SK-N-SH (cell line): ENCODE measurements around the gene CAST. TPM values are rescaled to one million over a fixed set of nuclear protein-coding genes. Genes with fewer than 3 reads are reported as not detected.

Experiments used
- CTCF ChIA-PET: fragments of 300-600, 350-600 bp; formaldehyde crosslinking; extraction: SDS; loops from one replicate; lab custom pipeline; 2021; lab: Yijun Ruan, JAX
- POLR2A ChIA-PET: fragments of 350-600 bp; sonication (Branson Sonifier 250); formaldehyde crosslinking; extraction: SDS; loops from one replicate; lab custom pipeline; 2020; ENCODE audit warnings: antibody characterized with exemption, inconsistent platforms; lab: Yijun Ruan, JAX
- DNase-seq: peaks from one replicate; pipeline ENCODE4 v3.0.0; 2012
- H2AFZ ChIP-seq: fragments of 200-600 bp; sonication (generic); 2 replicates; pipeline ENCODE4 v1.8.1; 2016; ENCODE audit warnings: antibody characterized with exemption, mild to moderate bottlenecking, low read depth
- H3F3A ChIP-seq: fragments of 200-600 bp; sonication (generic); replicated peaks from 2 replicates; pipeline ENCODE3; 2016; ENCODE audit warnings: antibody characterized with exemption, mild to moderate bottlenecking; ENCODE audit not compliant: insufficient read depth
- H3K27ac ChIP-seq, 2 experiments: fragments of 200-500 bp in 1 of 2; fragments of 200-600 bp in 1 of 2; sonication (Bioruptor generic) in 1 of 2; sonication (generic), shearing (Covaris generic) in 1 of 2; 2 replicates each; pipeline versions ENCODE4 v1.5.1 to v1.6.1; 2014 to 2016; ENCODE audit warnings: low read depth in 2 of 2, inconsistent platforms in 1 of 2, low read length in 1 of 2, mild to moderate bottlenecking in 1 of 2, mixed read lengths in 1 of 2
- H3K27me3 ChIP-seq: fragments of 200-600 bp; sonication (generic), shearing (Covaris generic); 2 replicates; pipeline ENCODE4 v1.6.1; 2016; ENCODE audit warnings: mixed run types; ENCODE audit not compliant: insufficient read depth
- H3K36me3 ChIP-seq, 2 experiments: fragments of 200-500 bp in 1 of 2; fragments of 200-600 bp in 1 of 2; sonication (Bioruptor generic) in 1 of 2; sonication (generic) in 1 of 2; replicated peaks in 1 of 2; 2 replicates each; pipeline versions ENCODE3 to v1.5.1; 2014 to 2016; ENCODE audit warnings: low read length in 1 of 2, mild to moderate bottlenecking in 1 of 2; ENCODE audit not compliant: insufficient read depth in 2 of 2, control insufficient read depth in 1 of 2
- H3K4me1 ChIP-seq, 2 experiments: fragments of 200-500 bp in 1 of 2; fragments of 200-600 bp in 1 of 2; sonication (Bioruptor generic) in 1 of 2; sonication (generic), shearing (Covaris generic) in 1 of 2; 2 replicates each; pipeline versions ENCODE4 v1.5.1 to v1.6.1; 2014 to 2016; ENCODE audit warnings: low read depth in 1 of 2, low read length in 1 of 2, mixed run types in 1 of 2; ENCODE audit not compliant: insufficient read depth in 2 of 2, control insufficient read depth in 1 of 2
- H3K4me2 ChIP-seq: fragments of 200-600 bp; sonication (generic), shearing (Covaris generic); 2 replicates; pipeline ENCODE4 v1.6.1; 2017; ENCODE audit warnings: mixed run types
- H3K4me3 ChIP-seq, 2 experiments: fragments of 200-500 bp in 1 of 2; fragments of 200-600 bp in 1 of 2; sonication (Bioruptor generic) in 1 of 2; sonication (generic), shearing (Covaris generic) in 1 of 2; 2 replicates each; pipeline versions ENCODE4 v1.5.1 to v1.8.1; 2014 to 2016; ENCODE audit warnings: low read depth in 2 of 2, inconsistent platforms in 1 of 2, low read length in 1 of 2, mild to moderate bottlenecking in 1 of 2, mixed read lengths in 1 of 2, moderate library complexity in 1 of 2
- H3K79me2 ChIP-seq: fragments of 200-600 bp; sonication (generic); 2 replicates; pipeline ENCODE4 v1.8.1; 2017; ENCODE audit warnings: mild to moderate bottlenecking; ENCODE audit not compliant: insufficient read depth
- H3K9ac ChIP-seq: fragments of 200-600 bp; sonication (generic); 2 replicates; pipeline ENCODE4 v1.6.1; 2017; ENCODE audit warnings: mixed run types
- H3K9me2 ChIP-seq: fragments of 200-600 bp; sonication (generic); 2 replicates; pipeline ENCODE4 v1.6.1; 2017; ENCODE audit warnings: mixed run types
- H3K9me3 ChIP-seq: fragments of 200-600 bp; sonication (generic); 2 replicates; pipeline ENCODE4 v1.6.1; 2017; ENCODE audit warnings: mixed run types, mild to moderate bottlenecking, moderate library complexity
- H4K20me1 ChIP-seq: fragments of 200-600 bp; sonication (generic); 2 replicates; pipeline ENCODE4 v1.6.1; 2017; ENCODE audit warnings: mild to moderate bottlenecking, mixed run types; ENCODE audit not compliant: insufficient read depth
- CHD2 ChIP-seq: fragments of 150-350 bp; IDR thresholded peaks from 2 replicates; pipeline ENCODE4 v1.6.1; 2018; ENCODE audit warnings: low read length; ENCODE audit not compliant: partially characterized antibody
- ELF1 ChIP-seq: IDR thresholded peaks from 2 replicates; pipeline ENCODE4 v1.4.0; 2012
- FOSL2 ChIP-seq: IDR thresholded peaks from 2 replicates; pipeline ENCODE4 v1.4.0; 2012; ENCODE audit warnings: low read depth, mild to moderate bottlenecking, moderate library complexity, borderline replicate concordance
- GATA2 ChIP-seq: sonication (generic); formaldehyde crosslinking; IDR thresholded peaks from 2 replicates; pipeline ENCODE4 v1.5.0; 2020; ENCODE audit warnings: mild to moderate bottlenecking, missing genetic modification reagents
- NFIC ChIP-seq: IDR thresholded peaks from 2 replicates; pipeline ENCODE4 v1.4.0; 2012; ENCODE audit warnings: borderline replicate concordance
- NRF1 ChIP-seq: IDR thresholded peaks from 2 replicates; pipeline ENCODE4 v1.6.1; 2012; ENCODE audit warnings: low read depth, mild to moderate bottlenecking, low read length
- POLR2AphosphoS5 ChIP-seq: IDR thresholded peaks from 2 replicates; pipeline ENCODE4 v1.6.1; 2012; ENCODE audit warnings: low read depth, low read length
- RAD21 ChIP-seq: IDR thresholded peaks from 2 replicates; pipeline ENCODE4 v1.6.1; 2012; ENCODE audit warnings: mild to moderate bottlenecking, low read length
- RCOR1 ChIP-seq: fragments of 150-350 bp; IDR thresholded peaks from 2 replicates; pipeline ENCODE4 v1.6.1; 2017; ENCODE audit warnings: antibody characterized with exemption, low read length
- TCF12 ChIP-seq: IDR thresholded peaks from 2 replicates; pipeline ENCODE4 v1.4.0; 2012
- TEAD4 ChIP-seq: IDR thresholded peaks from 2 replicates; pipeline ENCODE4 v1.4.0; 2012; ENCODE audit warnings: mild to moderate bottlenecking, borderline replicate concordance; ENCODE audit not compliant: insufficient read depth
- WGBS: methylation state at CpG from one replicate; pipeline ENCODE4 v1.1.6; 2017; ENCODE audit warnings: low lambda C conversion rate; 5-methylcytosine and 5-hydroxymethylcytosine counted together
- polyA plus RNA-seq, 3 experiments: library from polyadenylated mRNA; depleted of rRNA; stranded (reverse); fragments of >200 nt; gene quantifications; 2 replicates each; pipeline ENCODE4 v1.2.3, GENCODE V29; 2012
- TF ChIP-seq, protein P1 (sequence below): IDR thresholded peaks from 2 replicates; pipeline ENCODE4 v1.4.0; 2012; ENCODE audit warnings: low read depth
- TF ChIP-seq, protein P2 (sequence below): fragments of 150-350 bp; IDR thresholded peaks from 2 replicates; pipeline ENCODE4 v1.6.1; 2016; ENCODE audit warnings: mild to moderate bottlenecking, low read depth, low read length
- TF ChIP-seq, protein P3 (sequence below): IDR thresholded peaks from 2 replicates; pipeline ENCODE4 v1.4.0; 2012; ENCODE audit warnings: low read depth, borderline replicate concordance
- TF ChIP-seq, protein P4 (sequence below): fragments of 200-600 bp; sonication (generic); IDR thresholded peaks from 2 replicates; pipeline ENCODE4 v1.6.1; 2017; ENCODE audit warnings: antibody characterized with exemption, mild to moderate bottlenecking, moderate library complexity
- TF ChIP-seq, protein P5 (sequence below): IDR thresholded peaks from 2 replicates; pipeline ENCODE4 v1.6.1; 2012; ENCODE audit warnings: mild to moderate bottlenecking, low read depth, low read length, moderate library complexity

The CAST gene
- polyA plus RNA-seq, 1 of the 3 experiments (the other 2 are of a cell fraction) = 82.9 TPM

DNA sequence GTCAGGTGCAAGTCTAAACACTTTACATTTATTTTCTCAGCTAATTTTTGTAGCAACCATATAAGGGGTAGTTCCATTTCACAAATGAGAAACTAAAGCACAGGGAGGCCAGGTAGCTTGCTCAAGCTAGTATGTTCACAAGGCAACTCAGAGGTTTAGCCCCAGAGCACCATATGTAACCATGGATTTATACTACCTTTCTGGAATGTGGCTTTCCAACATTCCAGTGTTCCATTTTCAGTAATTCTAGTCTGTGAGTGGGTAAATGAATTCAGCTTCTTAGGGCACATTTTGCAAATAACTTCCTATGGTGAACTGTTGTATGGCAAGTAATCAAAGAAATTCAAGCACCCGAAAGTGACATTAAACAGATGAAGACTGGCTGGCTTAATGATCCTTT is 25.0 kb upstream of the CAST start:
- ChIA-PET POLR2A (no interaction called here), CTCF (interaction anchor here (0.6 to 1.2 kb wide), 4 partner anchors 14 to 497 kb away, joined by 3 to 6 read pairs (median 3); no protein-coding TSS in a partner anchor)
- DNase-seq = no peak
- Histone ChIP-seq H3K9me2 (no peaks in the 10 kb centered on the region), H3K4me1 (no peaks in the 10 kb centered on the region), H3K4me3 (no peak overlapping the region), H3K79me2 (no peaks in the 10 kb centered on the region), H3K4me2 (no peak overlapping the region), H3K36me3 (no peaks in the 10 kb centered on the region), H4K20me1 (no peaks in the 10 kb centered on the region), H3F3A (no peaks in the 10 kb centered on the region), H3K9me3 (no peaks in the 10 kb centered on the region), H3K27ac (no peak overlapping the region; a peak in 1 of 4 replicates), H2AFZ (no peak overlapping the region), H3K9ac (no peak overlapping the region), H3K27me3 (no peaks in the 10 kb centered on the region)
- WGBS = 92% methylated on average over 1 of the region's 1 CpG
- no peak for TF ChIP-seq TCF12
- no peak for TF ChIP-seq POLR2AphosphoS5
- TF ChIP-seq, protein P1, sequence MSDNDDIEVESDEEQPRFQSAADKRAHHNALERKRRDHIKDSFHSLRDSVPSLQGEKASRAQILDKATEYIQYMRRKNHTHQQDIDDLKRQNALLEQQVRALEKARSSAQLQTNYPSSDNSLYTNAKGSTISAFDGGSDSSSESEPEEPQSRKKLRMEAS = no peak
- TF ChIP-seq, protein P2, sequence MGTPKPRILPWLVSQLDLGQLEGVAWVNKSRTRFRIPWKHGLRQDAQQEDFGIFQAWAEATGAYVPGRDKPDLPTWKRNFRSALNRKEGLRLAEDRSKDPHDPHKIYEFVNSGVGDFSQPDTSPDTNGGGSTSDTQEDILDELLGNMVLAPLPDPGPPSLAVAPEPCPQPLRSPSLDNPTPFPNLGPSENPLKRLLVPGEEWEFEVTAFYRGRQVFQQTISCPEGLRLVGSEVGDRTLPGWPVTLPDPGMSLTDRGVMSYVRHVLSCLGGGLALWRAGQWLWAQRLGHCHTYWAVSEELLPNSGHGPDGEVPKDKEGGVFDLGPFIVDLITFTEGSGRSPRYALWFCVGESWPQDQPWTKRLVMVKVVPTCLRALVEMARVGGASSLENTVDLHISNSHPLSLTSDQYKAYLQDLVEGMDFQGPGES = no peak
- no peak for TF ChIP-seq CHD2

DNA sequence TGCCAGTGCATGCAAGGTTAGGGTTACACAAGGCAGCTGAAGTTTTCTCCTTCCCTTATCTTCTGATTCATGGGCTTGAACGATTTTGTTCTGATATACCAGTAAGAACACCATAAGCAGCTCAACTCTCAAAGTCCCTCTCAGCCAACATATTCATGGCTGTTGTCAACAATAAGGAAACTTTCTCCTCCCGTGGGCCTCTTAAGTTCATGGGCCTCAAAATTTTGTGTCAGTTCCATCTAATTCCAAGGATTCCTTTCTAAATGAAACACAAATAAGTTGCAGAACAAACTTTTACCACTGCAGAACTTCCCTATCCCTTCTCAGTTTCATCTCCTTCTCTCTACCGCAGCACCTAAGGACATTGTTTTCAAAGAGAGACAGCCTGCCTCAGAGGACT is 23.6 kb upstream of the CAST start:
- H3K4me1 ChIP-seq = no peaks in the 10 kb centered on the region
- no peaks in the 10 kb centered on the region for H3K79me2 ChIP-seq
- no peak for DNase-seq
- H3K9ac ChIP-seq = no peak overlapping the region
- H3K9me2 ChIP-seq = no peaks in the 10 kb centered on the region
- no peaks in the 10 kb centered on the region for H3F3A ChIP-seq
- 86% methylated on average over 3 of the region's 3 CpGs for WGBS
- H3K27ac ChIP-seq = no peak overlapping the region
- ChIA-PET POLR2A (no interaction called here), CTCF (interaction anchor here (0.6 kb wide), 1 partner anchor 678 kb away, joined by 3 read pairs; no protein-coding TSS in a partner anchor)
- H4K20me1 ChIP-seq = no peaks in the 10 kb centered on the region
- no peak overlapping the region for H3K4me3 ChIP-seq
- no peak overlapping the region for H3K4me2 ChIP-seq
- H3K36me3 ChIP-seq = no peaks in the 10 kb centered on the region
- no peak overlapping the region for H2AFZ ChIP-seq
- no peaks in the 10 kb centered on the region for H3K9me3 ChIP-seq
- TF ChIP-seq, protein P3, sequence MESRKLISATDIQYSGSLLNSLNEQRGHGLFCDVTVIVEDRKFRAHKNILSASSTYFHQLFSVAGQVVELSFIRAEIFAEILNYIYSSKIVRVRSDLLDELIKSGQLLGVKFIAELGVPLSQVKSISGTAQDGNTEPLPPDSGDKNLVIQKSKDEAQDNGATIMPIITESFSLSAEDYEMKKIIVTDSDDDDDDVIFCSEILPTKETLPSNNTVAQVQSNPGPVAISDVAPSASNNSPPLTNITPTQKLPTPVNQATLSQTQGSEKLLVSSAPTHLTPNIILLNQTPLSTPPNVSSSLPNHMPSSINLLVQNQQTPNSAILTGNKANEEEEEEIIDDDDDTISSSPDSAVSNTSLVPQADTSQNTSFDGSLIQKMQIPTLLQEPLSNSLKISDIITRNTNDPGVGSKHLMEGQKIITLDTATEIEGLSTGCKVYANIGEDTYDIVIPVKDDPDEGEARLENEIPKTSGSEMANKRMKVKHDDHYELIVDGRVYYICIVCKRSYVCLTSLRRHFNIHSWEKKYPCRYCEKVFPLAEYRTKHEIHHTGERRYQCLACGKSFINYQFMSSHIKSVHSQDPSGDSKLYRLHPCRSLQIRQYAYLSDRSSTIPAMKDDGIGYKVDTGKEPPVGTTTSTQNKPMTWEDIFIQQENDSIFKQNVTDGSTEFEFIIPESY = no peak
- TF ChIP-seq, protein P1 = no peak
- no peak for TF ChIP-seq RAD21
- no peak for TF ChIP-seq NRF1
- no peak for TF ChIP-seq CHD2
- no peak for TF ChIP-seq ELF1
- no peak for TF ChIP-seq NFIC
- TF ChIP-seq, protein P4, sequence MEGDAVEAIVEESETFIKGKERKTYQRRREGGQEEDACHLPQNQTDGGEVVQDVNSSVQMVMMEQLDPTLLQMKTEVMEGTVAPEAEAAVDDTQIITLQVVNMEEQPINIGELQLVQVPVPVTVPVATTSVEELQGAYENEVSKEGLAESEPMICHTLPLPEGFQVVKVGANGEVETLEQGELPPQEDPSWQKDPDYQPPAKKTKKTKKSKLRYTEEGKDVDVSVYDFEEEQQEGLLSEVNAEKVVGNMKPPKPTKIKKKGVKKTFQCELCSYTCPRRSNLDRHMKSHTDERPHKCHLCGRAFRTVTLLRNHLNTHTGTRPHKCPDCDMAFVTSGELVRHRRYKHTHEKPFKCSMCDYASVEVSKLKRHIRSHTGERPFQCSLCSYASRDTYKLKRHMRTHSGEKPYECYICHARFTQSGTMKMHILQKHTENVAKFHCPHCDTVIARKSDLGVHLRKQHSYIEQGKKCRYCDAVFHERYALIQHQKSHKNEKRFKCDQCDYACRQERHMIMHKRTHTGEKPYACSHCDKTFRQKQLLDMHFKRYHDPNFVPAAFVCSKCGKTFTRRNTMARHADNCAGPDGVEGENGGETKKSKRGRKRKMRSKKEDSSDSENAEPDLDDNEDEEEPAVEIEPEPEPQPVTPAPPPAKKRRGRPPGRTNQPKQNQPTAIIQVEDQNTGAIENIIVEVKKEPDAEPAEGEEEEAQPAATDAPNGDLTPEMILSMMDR = no peak
- no peak for TF ChIP-seq GATA2 (CRISPR knock-in tag)
- no peak for TF ChIP-seq TCF12
- TF ChIP-seq FOSL2 = no peak
- TF ChIP-seq RCOR1 = no peak
- TF ChIP-seq, protein P5, sequence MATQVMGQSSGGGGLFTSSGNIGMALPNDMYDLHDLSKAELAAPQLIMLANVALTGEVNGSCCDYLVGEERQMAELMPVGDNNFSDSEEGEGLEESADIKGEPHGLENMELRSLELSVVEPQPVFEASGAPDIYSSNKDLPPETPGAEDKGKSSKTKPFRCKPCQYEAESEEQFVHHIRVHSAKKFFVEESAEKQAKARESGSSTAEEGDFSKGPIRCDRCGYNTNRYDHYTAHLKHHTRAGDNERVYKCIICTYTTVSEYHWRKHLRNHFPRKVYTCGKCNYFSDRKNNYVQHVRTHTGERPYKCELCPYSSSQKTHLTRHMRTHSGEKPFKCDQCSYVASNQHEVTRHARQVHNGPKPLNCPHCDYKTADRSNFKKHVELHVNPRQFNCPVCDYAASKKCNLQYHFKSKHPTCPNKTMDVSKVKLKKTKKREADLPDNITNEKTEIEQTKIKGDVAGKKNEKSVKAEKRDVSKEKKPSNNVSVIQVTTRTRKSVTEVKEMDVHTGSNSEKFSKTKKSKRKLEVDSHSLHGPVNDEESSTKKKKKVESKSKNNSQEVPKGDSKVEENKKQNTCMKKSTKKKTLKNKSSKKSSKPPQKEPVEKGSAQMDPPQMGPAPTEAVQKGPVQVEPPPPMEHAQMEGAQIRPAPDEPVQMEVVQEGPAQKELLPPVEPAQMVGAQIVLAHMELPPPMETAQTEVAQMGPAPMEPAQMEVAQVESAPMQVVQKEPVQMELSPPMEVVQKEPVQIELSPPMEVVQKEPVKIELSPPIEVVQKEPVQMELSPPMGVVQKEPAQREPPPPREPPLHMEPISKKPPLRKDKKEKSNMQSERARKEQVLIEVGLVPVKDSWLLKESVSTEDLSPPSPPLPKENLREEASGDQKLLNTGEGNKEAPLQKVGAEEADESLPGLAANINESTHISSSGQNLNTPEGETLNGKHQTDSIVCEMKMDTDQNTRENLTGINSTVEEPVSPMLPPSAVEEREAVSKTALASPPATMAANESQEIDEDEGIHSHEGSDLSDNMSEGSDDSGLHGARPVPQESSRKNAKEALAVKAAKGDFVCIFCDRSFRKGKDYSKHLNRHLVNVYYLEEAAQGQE = no peak
- no peak for TF ChIP-seq TEAD4
- no peaks in the 10 kb centered on the region for H3K27me3 ChIP-seq
